ENCODE measurements around the gene FMNL3.

FMNL3 gene

DNA sequence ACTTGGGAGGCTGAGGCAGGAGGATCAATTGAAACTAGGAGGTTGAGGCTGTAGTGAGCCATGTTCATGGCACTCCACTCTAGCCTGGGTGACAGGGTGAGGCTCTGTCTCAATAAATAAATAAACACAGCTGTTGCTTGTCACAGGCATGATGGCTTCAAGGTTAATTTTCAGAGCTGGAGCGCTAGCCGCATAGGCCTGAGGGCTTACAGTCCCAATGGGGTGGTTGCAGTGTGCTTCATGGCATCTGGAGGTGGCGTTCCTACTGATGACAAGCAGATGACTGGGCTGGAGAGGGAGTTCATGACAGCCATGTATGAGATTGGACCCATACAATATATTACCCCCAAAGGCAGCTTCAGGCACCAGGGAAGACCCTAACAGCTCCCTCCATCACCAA lies 1.6 kb upstream of the FMNL3 start:
- no peak for FAIRE-seq

DNA sequence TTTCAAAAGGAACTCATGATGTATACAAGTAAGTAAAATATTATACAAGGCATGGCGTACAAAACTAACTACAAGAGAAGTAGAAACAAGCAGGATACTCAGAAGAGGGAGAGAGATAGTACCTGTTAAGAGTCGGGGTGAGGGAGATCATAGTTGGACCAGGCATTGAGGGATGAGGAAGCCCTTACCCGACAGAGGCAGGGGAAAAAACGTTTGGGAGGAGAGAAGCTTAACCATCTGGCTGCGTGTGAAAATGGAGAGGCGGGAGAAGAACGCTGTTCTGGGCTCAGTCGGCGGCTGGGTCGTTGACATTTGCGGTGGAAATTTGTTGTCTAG lies 575 bp upstream of the FMNL3 start:
- no peak for FAIRE-seq

DNA sequence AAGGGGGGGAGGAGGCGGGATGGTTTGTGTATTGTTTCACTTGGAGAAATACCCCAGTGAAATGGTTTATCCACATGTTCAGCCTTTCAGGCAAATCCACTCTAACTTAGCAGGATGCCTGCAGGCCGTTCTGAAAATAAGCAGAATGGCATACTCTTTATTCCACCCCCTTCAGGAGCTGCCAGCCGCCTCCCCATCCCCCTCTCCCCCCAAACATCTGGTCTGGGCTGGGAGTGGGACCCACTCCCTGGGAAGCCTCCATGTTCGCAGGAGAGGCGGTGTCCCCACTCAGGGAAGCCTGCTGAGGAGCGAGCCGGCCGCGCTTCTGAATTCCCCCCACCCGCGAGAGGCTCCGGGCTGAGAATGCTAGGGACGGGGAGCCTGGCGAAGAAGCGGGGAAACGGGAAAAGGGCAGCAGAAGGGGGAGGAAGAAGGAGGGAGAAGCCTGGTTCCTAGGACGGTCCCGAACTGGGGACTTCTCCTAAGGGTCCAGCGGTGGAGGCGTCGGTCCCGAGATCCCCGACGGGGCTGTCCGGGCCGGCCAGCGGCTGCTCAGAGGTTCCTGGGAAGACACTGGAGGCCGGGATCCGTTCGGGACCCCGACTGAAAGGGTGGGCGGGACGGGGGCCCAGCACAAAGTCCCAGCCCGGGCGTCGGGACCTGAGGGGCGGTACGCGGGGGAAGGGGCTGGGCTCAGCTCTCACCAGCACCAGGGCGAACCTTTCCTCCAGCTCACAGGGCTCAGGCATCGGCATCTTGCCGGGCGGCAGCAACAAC lies 666 bp downstream of the FMNL3 start:
- FAIRE-seq, result no peak

DNA sequence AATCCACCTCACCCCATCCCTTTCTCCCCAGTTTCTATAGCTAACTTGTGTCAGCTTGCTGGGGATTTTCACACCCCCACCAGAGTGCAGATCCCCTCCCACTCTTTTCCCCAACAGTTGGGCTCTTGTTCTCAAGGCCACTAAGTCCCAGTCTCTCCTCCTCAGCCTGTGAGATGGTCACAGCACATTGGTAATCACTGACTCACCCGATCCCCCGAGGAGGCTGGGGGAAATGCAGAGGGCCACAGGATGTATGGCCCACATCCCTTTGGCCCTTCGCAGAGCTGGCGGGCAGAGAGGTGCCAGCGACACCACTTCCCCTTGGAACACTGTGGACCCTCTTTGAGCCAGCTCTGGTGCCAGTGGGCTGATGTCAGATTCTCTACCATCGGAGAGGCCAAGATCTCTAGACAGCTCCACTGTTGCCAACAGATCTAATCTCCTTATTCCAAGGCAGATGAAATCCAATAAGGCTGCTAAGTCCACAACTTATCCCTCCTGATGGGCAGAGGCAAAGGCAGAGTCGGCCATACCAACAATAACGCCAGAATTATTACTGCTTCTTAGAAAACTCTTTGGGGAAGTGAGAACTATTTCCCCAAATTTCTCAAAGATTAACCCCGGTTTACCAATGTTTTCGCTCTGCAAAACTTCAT lies 1.6 kb downstream of the FMNL3 start:
- FAIRE-seq, result no peak

DNA sequence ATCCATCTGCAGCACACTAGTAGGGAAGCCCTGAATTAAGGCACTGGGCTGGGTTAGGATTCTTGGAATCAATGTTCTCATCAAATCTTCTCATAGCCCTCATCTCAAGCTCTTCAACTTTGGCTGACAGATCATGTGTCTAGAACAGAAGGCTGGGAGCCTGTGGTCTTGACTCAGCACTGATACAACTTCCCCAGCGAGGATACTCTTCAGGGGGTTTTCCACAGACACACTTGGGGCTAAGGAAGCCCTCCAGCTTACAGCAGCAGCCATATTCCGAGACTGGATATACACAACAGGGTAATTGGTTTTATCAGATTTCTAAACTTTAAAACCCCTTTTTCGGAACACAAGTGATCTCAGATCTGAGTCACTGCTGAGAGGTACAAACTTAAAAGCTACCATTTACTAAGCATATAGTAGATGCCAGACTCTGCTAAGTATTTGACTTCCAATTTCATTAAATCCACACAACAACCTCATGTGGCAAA lies 3.5 kb downstream of the FMNL3 start:
- no peak for FAIRE-seq

DNA sequence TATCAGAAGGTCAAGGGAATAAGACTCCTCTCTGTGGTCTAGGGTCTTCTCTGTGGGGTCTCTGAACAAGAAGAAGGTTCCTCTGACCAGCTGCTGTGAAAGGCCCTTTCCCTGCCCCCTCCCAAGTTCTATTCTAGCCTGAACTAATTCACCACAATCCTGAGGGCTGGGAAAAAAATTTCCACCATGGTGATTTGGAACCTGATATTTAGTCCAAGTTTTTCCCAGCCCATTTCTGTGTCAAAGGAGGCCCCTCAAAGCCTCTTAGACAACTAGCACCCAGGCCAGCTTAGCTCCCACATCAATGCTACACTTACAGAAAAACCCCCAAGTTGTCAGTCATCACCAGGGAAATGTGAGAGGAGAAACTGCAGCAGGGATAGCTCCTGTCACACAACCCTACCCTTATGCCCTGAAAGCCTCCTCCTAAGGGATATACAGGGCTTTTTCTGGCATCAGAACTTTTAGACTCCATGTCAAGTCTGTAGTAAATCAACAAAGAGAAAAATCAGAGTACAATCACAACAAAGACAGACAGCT lies 4.5 kb downstream of the FMNL3 start:
- FAIRE-seq, result no peak

DNA sequence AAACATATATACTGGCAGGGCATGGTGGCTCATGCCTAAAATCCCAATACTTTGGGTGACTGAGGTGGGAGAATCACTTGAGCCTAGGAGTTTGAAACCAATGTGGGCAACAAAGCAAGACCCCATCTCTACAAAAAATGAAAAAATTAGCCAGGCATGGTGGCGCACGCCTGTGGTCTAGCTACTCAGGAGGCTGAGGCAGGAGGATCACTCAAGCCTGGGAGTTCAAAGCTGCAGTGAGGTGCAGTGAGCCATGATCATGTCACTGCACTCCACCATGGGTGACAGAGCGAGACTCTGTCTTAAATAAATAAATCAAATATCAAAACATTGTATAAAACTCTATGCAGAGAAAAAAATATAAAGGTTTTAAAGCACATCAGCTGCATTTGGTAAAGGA lies 5.2 kb downstream of the FMNL3 start:
- FAIRE-seq, result no peak

DNA sequence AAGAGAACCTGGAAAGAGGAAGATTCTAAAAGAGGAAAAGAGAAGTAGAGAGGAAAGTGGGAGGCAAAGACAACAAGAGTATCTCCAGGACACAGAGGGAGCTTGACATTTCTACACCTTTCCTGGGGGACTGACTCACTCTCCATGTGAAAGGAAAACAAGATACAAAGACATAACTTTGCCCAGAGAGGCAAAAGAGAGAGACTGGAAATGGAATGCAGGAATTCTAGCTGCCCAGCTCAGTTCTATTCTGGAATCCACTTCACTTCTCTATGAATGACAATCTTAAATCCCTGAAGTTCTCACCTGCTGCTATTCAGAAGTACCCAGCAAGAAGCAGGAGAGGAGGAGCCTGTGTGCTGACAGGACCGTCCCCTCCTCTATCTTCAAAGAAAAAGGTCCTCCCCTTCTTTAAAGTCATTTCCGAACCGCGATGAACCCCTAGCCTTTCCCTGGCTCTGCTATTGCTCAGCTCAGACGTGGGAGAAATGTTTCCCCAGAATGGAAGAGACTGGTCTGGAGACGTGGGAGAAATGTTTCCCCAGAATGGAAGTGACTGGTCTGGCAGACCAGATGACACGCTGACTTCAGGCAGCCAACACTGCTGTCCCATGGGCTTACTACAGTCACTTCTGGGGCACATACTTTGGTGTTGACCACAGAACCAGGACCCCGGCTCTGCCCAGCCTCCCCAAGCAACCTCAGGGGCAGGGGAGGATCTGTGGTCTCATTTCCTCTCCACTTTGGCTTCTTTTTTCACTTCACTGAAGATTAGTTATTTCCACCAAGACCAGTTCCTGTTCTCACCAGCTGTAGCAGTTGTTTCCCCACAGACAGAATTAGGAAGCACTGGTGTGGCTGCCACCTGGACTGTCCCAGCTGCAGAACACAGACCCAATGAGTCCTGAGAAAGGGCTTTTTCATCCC lies 8.3 kb downstream of the FMNL3 start:
- FAIRE-seq, result no peak

DNA sequence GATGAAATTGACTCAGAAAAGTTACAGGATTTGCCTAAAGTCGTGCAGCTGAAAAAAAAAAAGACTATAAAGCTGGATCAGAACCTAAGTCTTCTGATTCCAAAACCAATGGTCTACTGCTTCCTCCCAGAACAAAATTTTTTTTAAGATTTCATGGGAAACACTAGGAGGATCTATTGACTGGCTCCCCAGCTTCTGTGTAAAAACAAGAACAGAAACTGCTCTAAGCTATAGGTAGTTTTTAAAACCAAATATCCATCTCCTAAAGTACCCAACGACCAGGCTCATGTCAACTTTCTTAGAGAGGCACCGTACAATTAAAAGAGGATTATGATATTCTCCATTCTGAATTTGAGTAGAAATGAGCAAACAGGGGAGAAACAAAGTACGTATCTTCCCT lies 9.4 kb downstream of the FMNL3 start:
- FAIRE-seq, result no peak

DNA sequence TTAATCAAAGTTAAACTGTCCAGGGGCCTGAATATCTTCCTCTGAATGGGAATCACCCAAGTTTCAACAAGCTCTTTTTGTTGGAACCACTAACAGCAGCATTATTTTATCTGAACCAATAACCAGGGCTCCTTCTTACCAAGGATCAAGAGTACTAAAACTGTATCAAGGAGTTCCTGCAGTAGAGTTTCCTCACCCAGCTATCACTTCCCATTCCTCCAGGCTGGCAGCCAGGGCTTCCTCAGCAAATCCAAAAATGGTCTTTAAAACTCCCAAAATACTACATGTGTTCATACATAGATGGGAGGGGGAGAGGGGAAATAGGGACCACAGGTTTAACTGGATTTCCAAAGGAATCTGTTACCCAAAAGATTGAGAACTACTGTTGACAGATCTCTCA lies 10.5 kb downstream of the FMNL3 start:
- FAIRE-seq, result no peak

DNA sequence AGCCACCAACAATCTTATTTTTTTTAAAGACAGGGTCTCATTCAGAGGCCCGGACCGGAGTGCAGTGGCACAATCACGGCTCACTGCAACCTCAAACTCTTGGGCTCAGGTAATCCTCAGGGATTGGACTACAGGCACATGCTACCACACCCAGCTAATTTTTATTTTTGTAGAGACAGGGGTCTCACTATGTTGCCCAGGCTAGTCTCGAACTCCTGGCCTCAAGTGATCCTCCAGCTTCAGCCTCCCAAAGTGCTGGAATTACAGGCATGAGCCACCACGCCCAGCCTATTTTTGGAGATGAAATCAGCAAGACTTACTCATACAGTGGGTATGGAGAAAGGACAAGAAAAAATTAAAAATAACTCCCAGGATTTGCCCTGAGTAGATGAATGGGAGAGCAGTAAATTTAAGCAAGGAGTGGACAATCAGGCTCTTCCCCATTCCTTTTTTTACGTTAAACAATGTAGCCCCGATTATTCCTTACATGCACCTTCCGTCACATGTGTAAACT lies 13.2 kb downstream of the FMNL3 start:
- FAIRE-seq, result no peak

DNA sequence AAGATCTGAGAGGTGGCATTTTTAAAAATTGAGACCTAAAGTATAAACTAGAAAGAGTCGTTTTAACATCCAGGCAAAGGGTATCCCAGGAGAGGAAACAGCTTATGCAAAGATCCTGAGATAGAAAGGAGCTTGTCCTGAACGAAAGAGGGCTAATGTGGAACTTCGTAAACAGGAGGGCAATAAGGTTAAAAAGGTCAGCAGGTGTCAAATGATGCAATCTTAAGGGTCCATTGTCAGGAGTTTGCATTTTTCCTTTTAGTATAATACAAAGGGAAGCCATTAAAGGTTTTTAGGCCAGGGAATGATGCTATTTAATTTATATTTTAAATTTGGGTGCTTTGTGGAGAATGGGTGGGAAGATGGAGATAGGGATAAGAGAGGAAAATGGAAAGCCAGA lies 14.4 kb downstream of the FMNL3 start:
- no peak for FAIRE-seq

DNA sequence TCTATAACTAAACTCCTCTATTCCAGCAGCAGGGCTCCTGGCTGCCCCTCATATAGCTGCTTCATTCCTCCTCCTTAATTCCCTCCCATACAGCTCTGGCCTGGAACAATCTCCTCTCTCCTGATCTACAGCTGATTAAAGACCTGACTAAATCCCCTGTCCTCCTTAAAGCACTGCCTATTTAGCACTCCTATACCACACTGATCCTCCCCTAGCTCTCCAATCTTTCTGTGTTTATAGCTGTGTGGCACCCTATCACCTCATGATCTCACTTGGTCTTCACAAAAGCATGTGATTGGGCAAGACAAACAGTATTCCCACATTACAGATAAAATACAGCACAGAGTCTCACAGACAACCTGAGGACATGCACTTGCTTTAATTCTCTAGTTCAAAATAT lies 17.4 kb downstream of the FMNL3 start:
- no peak for FAIRE-seq

DNA sequence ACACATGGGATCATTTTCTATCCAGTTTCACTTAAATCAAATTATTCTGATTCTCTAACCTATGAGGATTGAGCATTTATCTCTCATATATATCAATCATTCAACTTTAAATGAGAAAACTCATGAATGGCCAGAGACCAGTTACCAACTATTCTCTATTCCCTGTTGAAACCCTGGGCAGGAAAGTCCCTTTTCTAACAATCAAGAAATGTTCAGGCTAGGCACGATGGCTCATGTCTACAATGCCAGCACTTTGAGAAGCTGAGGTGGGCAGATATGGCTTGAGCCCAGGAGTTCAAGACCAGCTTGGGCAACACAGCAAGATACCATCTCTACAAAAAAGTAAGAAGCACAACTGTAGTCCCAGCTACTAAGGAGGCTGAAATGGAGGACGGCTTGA lies 18.0 kb downstream of the FMNL3 start:
- FAIRE-seq, result no peak

DNA sequence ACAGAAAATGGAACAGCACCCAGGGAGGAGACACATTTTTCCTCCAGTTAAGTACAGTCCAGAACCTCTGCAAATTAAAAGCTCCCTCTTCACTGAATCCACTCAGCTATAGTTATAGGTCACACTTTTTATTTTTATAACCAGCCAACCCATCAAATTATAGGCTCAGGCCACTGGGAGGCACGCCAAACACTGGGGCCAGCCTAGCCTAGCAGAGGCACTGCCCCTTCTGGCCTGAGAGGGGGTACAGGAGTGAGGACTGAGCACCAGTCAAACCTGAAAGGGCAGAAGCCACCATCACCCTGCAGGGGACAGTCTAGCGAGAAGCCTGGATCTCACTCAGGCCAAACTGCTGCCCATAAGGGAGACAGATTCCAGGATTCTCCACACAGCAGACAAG lies 19.3 kb downstream of the FMNL3 start:
- no peak for FAIRE-seq

DNA sequence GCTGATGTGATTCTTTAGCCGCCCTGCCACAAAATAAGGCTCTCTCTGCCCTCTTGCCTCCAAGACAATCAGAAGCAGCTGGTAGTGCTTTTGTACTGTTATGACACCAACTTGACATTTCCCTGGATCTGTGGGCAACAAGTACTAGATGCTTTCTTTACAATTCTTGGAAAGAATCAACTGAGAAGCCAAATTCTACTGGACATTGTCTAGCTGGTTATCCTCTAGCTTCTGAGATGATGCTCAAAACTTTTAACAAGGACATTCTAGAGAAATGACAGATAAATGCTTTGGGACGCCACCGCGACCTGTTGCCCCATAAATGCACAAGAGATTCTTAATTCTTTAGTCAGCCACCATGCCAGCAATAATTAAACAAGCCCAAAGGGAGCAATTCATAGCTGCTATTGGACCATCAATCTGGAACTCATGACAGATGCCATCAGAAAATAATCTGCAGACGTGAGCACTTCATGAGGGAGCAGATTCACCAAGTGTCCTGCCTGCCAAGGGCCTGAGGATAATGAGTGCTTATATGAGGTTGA lies 22.8 kb downstream of the FMNL3 start:
- no peak for FAIRE-seq

DNA sequence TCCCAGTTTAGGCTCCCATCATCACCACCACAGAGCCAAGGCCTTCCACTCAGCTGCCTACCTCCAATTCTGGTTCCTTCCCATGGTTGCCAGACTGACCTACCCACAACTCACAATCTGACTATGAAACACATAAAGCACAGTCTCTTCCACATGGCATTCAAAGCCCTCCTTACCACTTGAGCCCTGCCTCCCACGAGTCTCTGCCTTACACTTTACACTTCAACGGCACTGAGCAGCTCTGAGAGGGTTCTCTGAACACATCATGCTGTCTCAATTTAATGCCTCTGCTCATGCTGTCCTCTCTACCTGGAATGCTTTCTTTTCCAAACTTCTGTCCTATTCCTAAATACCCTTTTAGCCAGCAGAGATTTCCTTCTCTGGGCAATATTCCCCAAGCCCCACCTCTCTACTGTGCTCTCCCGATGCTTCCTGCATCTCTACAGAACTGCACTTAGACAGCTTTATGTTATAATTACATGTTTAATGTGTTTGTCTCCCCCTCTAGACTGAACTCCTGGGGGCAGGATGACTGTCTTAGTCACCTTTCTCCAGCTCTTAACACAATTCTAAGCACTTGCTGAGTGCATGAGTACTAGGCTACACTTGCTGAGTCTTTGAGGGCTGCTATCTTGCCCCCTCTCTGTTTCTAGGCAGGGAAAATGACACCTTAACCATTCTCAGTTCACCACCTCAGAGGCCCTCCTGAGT lies 23.5 kb downstream of the FMNL3 start:
- FAIRE-seq, result no peak

DNA sequence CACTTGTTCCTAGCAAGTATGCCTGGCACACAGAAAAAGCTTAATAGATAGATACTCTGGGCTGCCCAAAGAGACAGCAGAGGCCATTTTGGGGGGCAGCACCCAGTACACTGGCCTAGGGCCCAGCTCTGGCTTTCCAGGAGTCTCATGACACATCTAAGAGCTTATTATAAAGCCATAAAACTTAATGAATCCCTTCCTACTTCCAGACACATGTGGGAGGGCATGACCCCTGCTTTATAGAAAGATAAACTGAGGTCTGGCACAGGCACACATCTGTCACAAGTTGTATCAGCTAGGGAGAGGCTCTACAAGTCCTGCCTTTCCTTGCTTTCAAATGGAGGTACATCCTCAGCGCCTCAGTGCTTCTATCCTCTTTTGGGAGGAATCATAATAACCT lies 27.1 kb downstream of the FMNL3 start:
- no peak for FAIRE-seq

DNA sequence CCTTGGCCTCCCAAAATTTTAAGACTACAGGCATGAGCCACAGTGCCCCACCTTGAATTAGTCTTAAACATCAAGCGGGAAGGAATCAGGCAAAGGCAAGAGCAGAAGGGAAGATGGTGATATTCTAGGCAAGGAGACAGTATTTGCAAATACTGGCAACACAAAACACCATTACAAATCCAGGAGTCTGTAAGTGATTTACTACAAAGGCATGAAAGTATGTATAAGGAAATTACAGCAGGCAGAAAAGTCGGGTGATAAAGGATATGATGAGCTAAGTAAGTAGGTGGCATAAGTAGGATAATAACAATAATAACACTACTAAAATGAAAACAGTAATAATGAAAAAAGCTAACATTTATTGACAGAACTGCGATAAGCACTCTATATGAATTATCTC lies 28.5 kb downstream of the FMNL3 start:
- FAIRE-seq, result no peak

DNA sequence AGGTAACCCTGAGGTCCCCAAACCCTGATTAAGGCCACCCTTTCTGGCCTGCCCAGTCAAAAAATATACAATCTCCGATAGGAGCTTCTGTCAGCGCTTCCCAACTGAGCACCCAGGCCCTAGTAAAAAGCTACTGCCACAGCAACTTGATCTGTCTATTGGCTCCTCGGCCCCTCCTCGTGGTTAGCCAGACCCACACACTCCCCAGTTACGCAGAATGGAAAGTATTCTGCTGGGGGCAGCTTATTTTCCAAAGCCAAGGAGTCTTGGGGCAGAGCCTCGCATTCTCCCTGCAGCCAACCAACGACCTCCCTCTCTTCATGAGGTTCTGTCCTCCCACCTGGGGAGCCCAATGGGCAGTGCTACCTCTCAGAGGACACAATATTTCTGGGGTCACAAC lies 32.1 kb downstream of the FMNL3 start:
- FAIRE-seq, result no peak

DNA sequence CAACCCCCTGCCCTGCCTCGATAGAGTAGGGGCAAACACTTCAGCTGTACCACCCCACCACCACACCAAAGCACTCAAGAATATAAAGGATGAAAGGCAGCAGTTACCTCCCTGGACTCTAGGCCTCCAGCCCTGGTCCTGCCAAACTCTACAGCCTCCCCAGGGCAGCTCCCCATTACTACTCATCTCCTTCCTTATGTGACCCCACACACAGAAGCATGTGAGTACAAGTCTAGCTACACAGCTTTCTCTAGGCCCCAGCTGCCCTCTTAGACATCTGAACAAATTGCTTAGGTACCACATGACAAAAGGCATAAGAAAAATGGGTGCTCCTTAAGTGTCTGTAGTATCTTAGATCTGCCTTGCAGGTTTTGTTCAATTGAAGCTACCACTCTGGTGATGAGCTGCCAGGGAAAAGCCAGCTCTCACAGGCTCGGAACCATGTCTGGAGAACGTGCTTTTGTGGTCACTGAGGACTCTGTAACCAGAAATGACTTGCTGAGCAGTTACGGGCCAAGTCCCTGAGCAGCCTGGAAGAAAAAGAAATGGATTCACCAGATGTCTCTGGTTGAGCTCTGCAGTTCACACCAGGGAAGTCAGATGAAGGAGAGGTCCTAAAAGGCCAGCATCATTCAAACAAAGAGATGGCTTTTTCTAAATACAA lies 32.8 kb downstream of the FMNL3 start:
- FAIRE-seq, result no peak
